Neuronal stem cell (in vitro differentiated cells): Measurements from ENCODE around the gene PGS1.

ENCODE experiments used
- DNase-seq: peaks from one replicate; pipeline ENCODE4 v3.0.0-alpha.2; 2013; ENCODE audit warnings: low spot score
- H2AFZ ChIP-seq: one replicate; pipeline ENCODE4 v1.6.1; 2013; ENCODE audit warnings: mild to moderate bottlenecking, low read length, inconsistent platforms
- H2AK5ac ChIP-seq: 2 replicates; pipeline ENCODE4 v1.6.1; 2013; ENCODE audit warnings: low read depth, mild to moderate bottlenecking, inconsistent platforms, low read length, moderate library complexity, mixed read lengths
- H2BK120ac ChIP-seq: 2 replicates; pipeline ENCODE4 v1.6.1; 2013; ENCODE audit warnings: low read depth, mild to moderate bottlenecking, inconsistent platforms, low read length, moderate library complexity, mixed read lengths
- H2BK12ac ChIP-seq: one replicate; pipeline ENCODE4 v1.6.1; 2013; ENCODE audit warnings: low read length, inconsistent platforms
- H2BK15ac ChIP-seq: 2 replicates; pipeline ENCODE4 v1.6.1; 2013; ENCODE audit warnings: mild to moderate bottlenecking, low read length, inconsistent platforms, mixed read lengths
- H2BK5ac ChIP-seq: one replicate; pipeline ENCODE4 v1.6.1; 2013; ENCODE audit warnings: inconsistent platforms, mild to moderate bottlenecking, low read length, moderate library complexity
- H3K14ac ChIP-seq: one replicate; pipeline ENCODE4 v1.6.1; 2013; ENCODE audit warnings: low read length, inconsistent platforms
- H3K18ac ChIP-seq: 2 replicates; pipeline ENCODE4 v1.6.1; 2013; ENCODE audit warnings: low read length, inconsistent platforms
- H3K23ac ChIP-seq: 2 replicates; pipeline ENCODE4 v1.6.1; 2013; ENCODE audit warnings: low read depth, mild to moderate bottlenecking, mixed read lengths, low read length, inconsistent platforms; ENCODE audit not compliant: poor library complexity
- H3K27ac ChIP-seq: replicated peaks from 3 replicates; pipeline ENCODE4 v1.5.1; 2013; ENCODE audit warnings: low read length, inconsistent platforms
- H3K27me3 ChIP-seq, 3 experiments: 2 replicates each; pipeline ENCODE4 v1.6.1; 2013; ENCODE audit warnings: low read length in 3 of 3, mild to moderate bottlenecking in 2 of 3, inconsistent platforms in 1 of 3, low read depth in 1 of 3, mixed read lengths in 1 of 3, moderate library complexity in 1 of 3; ENCODE audit not compliant: control insufficient read depth in 3 of 3, insufficient read depth in 3 of 3
- H3K36me3 ChIP-seq, 2 donors: replicated peaks in 1 of 2; 2 replicates each; pipeline ENCODE4 v1.6.1; 2013; ENCODE audit warnings: low read length in 2 of 2; ENCODE audit not compliant: control insufficient read depth in 2 of 2, insufficient read depth in 2 of 2
- H3K4ac ChIP-seq: 2 replicates; pipeline ENCODE4 v1.6.1; 2013; ENCODE audit warnings: inconsistent platforms, mild to moderate bottlenecking, low read length, moderate library complexity
- H3K4me1 ChIP-seq, 2 donors: 1 replicate in 1 of 2; 2 replicates in 1 of 2; pipeline ENCODE4 v1.6.1; 2013; ENCODE audit warnings: low read length in 2 of 2, low read depth in 1 of 2; ENCODE audit not compliant: control insufficient read depth in 2 of 2, insufficient read depth in 1 of 2
- H3K4me2 ChIP-seq: one replicate; pipeline ENCODE4 v1.6.1; 2013; ENCODE audit warnings: mild to moderate bottlenecking, low read length, inconsistent platforms; ENCODE audit not compliant: insufficient read depth, poor library complexity, severe bottlenecking
- H3K4me3 ChIP-seq, 2 donors: 2 replicates each; pipeline ENCODE4 v1.5.1; 2013; ENCODE audit warnings: low read length in 2 of 2, mild to moderate bottlenecking in 2 of 2, inconsistent platforms in 1 of 2, moderate library complexity in 1 of 2
- H3K79me1 ChIP-seq: one replicate; pipeline ENCODE4 v1.6.1; 2013; ENCODE audit warnings: low read depth, mild to moderate bottlenecking, inconsistent platforms, low read length, moderate library complexity
- H3K9ac ChIP-seq: one replicate; pipeline ENCODE4 v1.6.1; 2013; ENCODE audit warnings: mild to moderate bottlenecking, low read depth, low read length, inconsistent platforms; ENCODE audit not compliant: poor library complexity
- H3K9me3 ChIP-seq, 2 donors: replicated peaks in 1 of 2; 2 replicates each; pipeline versions ENCODE3 to v1.6.1; 2013; ENCODE audit warnings: low read length in 2 of 2, mild to moderate bottlenecking in 2 of 2, inconsistent platforms in 1 of 2, low read depth in 1 of 2, mixed read lengths in 1 of 2, moderate library complexity in 1 of 2; ENCODE audit not compliant: control insufficient read depth in 2 of 2, insufficient read depth in 1 of 2
- H4K8ac ChIP-seq: one replicate; pipeline ENCODE4 v1.6.1; 2013; ENCODE audit warnings: low read depth, mild to moderate bottlenecking, inconsistent platforms, low read length, moderate library complexity
- H4K91ac ChIP-seq: one replicate; pipeline ENCODE4 v1.6.1; 2013; ENCODE audit warnings: low read length, low read depth, mild to moderate bottlenecking, inconsistent platforms; ENCODE audit not compliant: poor library complexity
- WGBS, 2 donors: extraction: QIAGEN DNeasy Blood & Tissue Kit; methylation state at CpG; one replicate each; pipeline ENCODE4 v1.1.7; 2013; ENCODE audit warnings: missing lambda C conversion rate in 2 of 2, mixed read lengths in 1 of 2; ENCODE audit not compliant: insufficient read length in 2 of 2, insufficient replicate concordance in 1 of 2; ENCODE audit errors: extremely low coverage in 2 of 2; 5-methylcytosine and 5-hydroxymethylcytosine counted together

Gene PGS1

GRCh38 chr17:78357672-78358537 lies 20.5 kb upstream of the PGS1 start:
- Histone ChIP-seq H3K23ac (no peak overlapping the region), H3K36me3 (peaks cover 17 to 53% of the 10 kb centered on the region in 2 donors), H3K4me2 (peak overlapping the region; percentile 92), H3K27me3 (no peaks in the 10 kb centered on the region), H3K18ac (peak overlapping the region; percentile 21), H2BK5ac (no peak overlapping the region), H3K4me3 (peak overlapping the region; percentile 97 to 99), H3K9me3 (no peaks in the 10 kb centered on the region), H3K4ac (no peak overlapping the region), H4K91ac (no peak overlapping the region), H2BK120ac (no peak overlapping the region), H2BK15ac (no peak overlapping the region), H3K79me1 (peaks cover 14% of the 10 kb centered on the region), H2BK12ac (no peak overlapping the region), H4K8ac (no peak overlapping the region), H2AK5ac (peak overlapping the region; percentile 92), H2AFZ (no peak overlapping the region), H3K14ac (no peak overlapping the region), H3K4me1 (peaks cover 43 to 46% of the 10 kb centered on the region in 2 donors), H3K27ac (no peak overlapping the region), H3K9ac (peak overlapping the region; percentile 97)
- WGBS, 2 donors = no CpG with 5 or more reads among the region's 25 CpGs
- DNase-seq = no peak

- Histone ChIP-seq H3K27me3 (no peaks in the 10 kb centered on the region), H3K27ac (peak overlapping the region; percentile 87)
Measured at GRCh38 chr17:78358538-78359320, 19.7 kb upstream of the PGS1 start.

GRCh38 chr17:78359321-78359996 lies 19.0 kb upstream of the PGS1 start:
- peak overlapping the region; percentile 100 for H2BK5ac ChIP-seq
- H3K4me1 ChIP-seq = peaks cover 44% of the 10 kb centered on the region in 2 donors
- H2BK12ac ChIP-seq = peak overlapping the region; percentile 63
- peak overlapping the region; percentile 58 for H2BK120ac ChIP-seq
- peak overlapping the region; percentile 92 for H3K14ac ChIP-seq
- peak overlapping the region; percentile 92 for H3K23ac ChIP-seq
- H2AFZ ChIP-seq = no peak overlapping the region
- peak overlapping the region; percentile 97 to 99 for H3K4me3 ChIP-seq
- peak overlapping the region; percentile 40 for H3K4ac ChIP-seq
- H4K8ac ChIP-seq = peak overlapping the region; percentile 66
- peak overlapping the region; percentile 92 for H2AK5ac ChIP-seq
- H3K9me3 ChIP-seq = no peaks in the 10 kb centered on the region
- no peak for DNase-seq
- H3K9ac ChIP-seq = peak overlapping the region; percentile 97
- WGBS, 2 donors = no CpG with 5 or more reads among the region's 70 CpGs
- peak overlapping the region; percentile 80 for H4K91ac ChIP-seq
- H3K27ac ChIP-seq = peak overlapping the region; percentile 87
- H3K27me3 ChIP-seq = no peaks in the 10 kb centered on the region
- H2BK15ac ChIP-seq = peak overlapping the region; percentile 75
- H3K79me1 ChIP-seq = peaks cover 12% of the 10 kb centered on the region
- H3K36me3 ChIP-seq = peaks cover 15 to 46% of the 10 kb centered on the region in 2 donors
- peak overlapping the region; percentile 99 for H3K18ac ChIP-seq
- H3K4me2 ChIP-seq = peak overlapping the region; percentile 92

More at GRCh38 chr17:78358538-78359320, 19.7 kb upstream of the PGS1 start:
- Histone ChIP-seq H2BK120ac (peak overlapping the region; percentile 58), H2BK5ac (peak overlapping the region; percentile 100), H2BK15ac (peak overlapping the region; percentile 75), H2AK5ac (peak overlapping the region; percentile 92), H3K9ac (peak overlapping the region; percentile 97), H3K18ac (peak overlapping the region; percentile 99), H3K14ac (peak overlapping the region; percentile 92), H3K23ac (peak overlapping the region; percentile 94), H4K8ac (no peak overlapping the region), H3K9me3 (no peaks in the 10 kb centered on the region), H2BK12ac (peak overlapping the region; percentile 69), H3K4me1 (peaks cover 45 to 46% of the 10 kb centered on the region in 2 donors), H3K4me3 (peak overlapping the region; percentile 97 to 99), H3K4ac (peak overlapping the region; percentile 70), H3K4me2 (peak overlapping the region; percentile 92), H3K79me1 (peaks cover 14% of the 10 kb centered on the region), H3K36me3 (peaks cover 17 to 53% of the 10 kb centered on the region in 2 donors), H4K91ac (no peak overlapping the region), H2AFZ (no peak overlapping the region)
- no peak for DNase-seq
- WGBS, 2 donors = no CpG with 5 or more reads among the region's 72 CpGs
